T-helper 9 cell (primary cell): ENCODE measurements around the gene IL25.
"Not testable (repeated sequence)": the region's sequence is repeated elsewhere in the genome, so short reads cannot be mapped to it uniquely, and the experiment has no call there.

Experiments
- DNase-seq: peaks from one replicate; pipeline ENCODE4 v3.0.0-alpha.2; 2020
- total RNA-seq, 2 donors: gene quantifications; one replicate each; lab custom pipeline; 2026; lab: John Stamatoyannopoulos, UW

Gene IL25
- total RNA-seq, result 0 reads per million in 2 donors

DNA sequence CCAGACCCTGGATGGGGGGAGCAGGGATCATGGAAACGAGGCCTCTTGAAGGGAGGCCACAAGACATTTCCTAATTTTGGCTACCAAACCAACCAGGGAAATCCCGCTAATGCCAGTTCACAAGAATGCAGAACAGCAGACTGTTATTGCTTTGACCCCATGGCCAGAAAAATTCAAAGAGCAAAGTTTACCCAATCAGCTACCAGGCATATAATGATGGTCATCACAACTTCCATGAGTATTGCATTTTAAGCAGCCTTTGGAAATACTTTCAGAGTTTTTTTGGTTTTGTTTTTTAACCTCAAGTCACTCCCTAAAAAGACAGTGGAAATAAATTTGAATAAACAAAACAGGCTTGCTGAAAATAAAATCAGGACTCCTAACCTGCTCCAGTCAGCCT lies at the start of gene IL25:
Gene IL25, plus strand, starts transcription at position 301 of the 400 bp plus-strand sequence.
- DNase-seq, result no peak

GRCh38 chr14:23323838-23324454 lies 48.7 kb upstream of the IL25 start:
- DNase-seq, result no peak

GRCh38 chr14:23324455-23324846 lies 48.2 kb upstream of the IL25 start:
- DNase-seq, result no peak

DNA sequence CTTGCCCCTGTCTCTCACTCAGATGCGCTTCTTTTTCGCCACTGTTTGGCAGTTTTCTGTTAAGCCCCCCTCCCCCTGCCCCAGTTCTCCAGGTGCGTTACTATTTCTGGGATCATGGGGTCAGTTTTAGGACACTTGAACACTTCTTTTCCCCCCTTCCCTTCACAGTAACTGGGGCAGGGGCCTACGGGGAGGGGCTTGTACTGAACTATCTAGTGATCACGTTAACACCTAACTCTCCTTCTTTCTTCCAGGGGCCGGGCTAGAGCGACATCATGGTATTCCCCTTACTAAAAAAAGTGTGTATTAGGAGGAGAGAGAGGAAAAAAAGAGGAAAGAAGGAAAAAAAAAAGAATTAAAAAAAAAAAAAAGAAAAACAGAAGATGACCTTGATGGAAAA lies 47.6 kb upstream of the IL25 start:
- no peak for DNase-seq

DNA sequence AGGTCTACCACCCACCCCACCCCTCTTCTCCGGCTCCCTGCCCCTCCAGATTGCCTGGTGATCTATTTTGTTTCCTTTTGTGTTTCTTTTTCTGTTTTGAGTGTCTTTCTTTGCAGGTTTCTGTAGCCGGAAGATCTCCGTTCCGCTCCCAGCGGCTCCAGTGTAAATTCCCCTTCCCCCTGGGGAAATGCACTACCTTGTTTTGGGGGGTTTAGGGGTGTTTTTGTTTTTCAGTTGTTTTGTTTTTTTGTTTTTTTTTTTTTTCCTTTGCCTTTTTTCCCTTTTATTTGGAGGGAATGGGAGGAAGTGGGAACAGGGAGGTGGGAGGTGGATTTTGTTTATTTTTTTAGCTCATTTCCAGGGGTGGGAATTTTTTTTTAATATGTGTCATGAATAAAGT lies 46.9 kb upstream of the IL25 start:
- DNase-seq, result not testable (repeated sequence)

GRCh38 chr14:23326491-23327332 lies 45.9 kb upstream of the IL25 start:
- no peak for DNase-seq

DNA sequence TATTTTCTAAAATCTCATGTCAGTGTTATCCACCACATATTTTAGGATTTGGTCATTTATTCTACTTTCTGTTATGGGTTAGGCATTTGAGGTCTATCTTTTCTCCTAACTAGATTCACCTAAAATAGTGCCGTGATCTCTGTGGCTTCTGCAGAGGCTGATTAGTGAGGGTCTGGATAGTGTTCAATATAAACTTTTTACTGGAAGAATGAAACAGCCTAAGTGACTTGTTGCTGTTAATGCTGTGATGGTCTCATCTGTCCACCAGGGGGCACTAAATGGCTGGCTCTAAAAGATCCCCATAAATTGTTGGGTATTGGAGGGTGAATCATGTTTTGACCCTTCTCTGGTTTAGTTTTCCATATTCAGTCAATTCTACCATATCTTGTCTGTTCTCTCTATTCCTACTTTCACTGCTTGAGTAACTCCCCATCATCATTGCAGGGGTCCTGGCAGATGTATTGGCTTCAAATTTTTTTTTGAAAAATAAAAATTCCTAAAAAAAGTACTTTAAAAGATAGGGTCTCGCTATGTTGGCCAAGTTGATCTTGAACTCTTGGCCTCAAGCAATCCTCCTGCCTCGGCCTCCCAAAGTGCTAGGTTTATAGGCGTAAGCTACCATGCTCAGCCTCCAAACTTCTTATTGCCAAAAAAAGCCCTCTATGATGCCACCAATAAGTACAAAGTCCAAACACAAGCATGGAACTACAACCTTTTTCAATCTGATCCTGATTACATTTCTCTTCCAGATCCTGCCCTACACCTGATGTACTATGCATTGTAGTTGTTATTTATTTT lies 44.5 kb upstream of the IL25 start:
- DNase-seq, result peak; percentile 45

GRCh38 chr14:23335623-23336022 lies 37.0 kb upstream of the IL25 start:
- DNase-seq, result no peak

GRCh38 chr14:23339506-23340268 lies 32.9 kb upstream of the IL25 start:
- no peak for DNase-seq

- no peak for DNase-seq
These were observed 28.1 kb upstream of the IL25 start for GRCh38 chr14:23344481-23344880.

DNA sequence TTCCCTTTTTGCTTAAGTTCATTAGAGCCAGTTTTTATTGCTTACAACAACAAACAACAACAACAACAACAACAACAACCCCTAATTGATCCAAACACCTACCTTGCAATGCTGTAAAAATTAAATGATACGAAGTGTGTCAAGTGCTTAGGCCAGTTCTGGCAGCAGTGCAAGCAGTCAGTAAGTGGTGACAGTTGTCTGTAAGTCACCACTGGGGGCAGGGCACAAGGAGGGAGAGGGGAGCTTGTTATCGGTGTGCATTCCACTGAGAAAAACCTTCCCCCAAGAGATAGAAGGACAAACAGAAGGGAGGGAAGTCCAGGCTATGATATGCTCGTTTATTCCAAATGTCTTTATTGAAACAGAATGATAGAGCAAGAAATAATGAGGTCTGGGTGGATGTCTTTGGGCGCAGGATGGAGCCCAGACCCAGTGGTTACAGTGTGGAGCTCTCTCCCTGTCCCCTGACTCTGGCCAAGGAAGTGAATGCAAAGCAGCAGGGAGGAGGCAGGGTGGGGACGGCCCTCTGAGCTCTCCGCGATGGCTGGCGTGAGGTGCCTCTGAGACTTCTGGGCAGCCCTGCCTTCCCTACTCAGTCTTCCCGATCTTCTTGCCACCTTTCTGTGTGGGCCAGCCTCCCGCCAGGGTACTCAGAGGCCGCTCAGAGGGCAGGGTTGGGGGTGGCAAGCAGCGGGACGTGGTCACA lies 26.5 kb upstream of the IL25 start:
- no peak for DNase-seq

DNA sequence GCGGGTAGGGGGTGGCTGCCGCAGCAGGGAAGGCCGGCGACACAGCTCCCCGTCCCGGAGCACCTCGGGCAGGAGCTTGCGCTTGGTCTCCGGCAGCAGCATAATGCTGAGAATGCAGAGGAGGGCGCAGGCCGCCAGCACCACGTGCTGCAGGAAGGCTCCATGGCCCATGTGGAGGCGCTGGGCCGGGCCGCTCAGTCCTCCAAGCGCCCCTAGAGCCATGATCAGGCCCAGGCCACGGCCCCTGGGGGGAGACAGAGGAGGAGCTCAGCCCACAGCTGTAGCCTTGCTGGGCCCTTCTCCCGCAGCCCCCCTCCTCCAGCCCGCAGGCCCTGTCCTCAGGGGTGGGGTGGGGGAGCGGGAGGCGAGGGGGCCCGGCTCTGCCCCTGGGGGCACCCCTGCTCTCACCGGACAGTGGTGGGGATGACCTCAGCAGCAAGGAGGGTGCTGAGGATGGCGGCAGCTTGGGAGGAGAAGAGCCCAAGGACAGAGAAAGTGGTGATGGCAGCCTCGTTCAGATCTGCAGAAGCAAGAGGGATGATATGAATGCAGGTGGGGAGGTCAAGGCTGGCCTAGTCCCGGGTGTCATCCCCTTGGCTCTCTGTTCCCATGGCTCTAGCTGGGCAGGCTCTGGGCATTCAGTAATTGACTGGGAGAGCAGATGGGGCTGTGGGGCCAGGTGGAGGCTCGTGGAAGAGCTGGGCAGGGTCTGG lies 25.8 kb upstream of the IL25 start:
- no peak for DNase-seq

DNA sequence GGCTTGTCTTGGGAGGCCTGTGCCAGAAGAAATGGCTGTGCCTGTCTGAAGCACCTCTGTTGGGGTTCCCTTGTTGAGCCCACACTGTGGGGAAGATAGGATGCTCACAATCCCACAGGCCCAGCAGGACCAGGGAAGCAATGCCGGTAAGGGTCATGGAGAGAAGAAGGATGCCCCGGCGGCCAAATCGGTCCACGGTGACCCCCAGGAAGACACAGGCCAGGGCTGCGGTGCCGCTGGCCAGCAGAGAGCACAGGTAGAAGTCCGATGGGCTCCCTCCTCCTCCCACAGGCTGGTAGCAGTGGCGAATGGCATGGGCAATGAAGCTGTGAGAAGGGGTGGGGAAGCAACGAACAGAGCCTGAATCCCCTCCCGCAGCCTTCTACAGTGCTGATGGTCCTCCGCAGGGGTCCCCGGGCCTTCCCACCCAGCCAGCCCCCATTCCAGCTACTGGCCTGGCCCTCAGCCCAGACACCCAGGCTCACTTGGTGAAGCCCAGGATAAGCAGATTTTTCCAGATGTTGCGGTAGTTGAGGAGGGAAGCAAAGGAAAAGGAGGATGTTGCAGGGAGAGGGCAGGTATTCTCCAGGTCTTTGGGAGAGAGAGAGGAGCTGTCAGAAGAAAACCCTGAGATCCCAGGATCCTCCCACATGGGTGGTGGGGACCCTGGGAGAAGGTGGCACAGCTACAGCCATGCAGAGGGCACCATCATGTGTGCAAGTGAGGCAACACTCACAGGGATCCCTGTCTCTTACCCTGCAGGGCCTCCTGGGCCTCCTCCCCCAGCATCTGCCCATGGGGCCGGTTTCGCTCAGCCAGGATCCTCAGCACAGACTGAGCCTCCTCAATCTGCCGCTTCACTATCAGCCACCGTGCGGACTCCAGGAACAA lies 25.0 kb upstream of the IL25 start:
- no peak for DNase-seq

DNA sequence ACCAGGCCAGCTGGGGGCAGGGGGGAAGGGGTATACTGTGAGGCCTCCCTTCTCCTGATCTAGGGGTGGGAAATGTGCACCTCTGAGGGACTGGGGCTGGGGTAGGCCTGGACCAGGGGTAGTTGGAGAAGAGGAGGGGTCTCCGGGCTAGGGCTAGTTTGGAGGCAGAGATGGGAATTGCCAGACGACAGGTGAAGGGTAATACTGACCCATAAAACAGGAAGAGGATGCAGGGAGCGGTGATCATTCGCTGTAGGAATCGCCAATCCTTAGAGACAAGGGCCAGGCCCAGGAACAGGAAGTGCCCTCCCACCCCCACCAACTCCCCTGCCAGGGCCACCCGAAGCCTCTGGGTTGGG lies 24.3 kb upstream of the IL25 start:
- no peak for DNase-seq

GRCh38 chr14:23349156-23349845 lies 23.3 kb upstream of the IL25 start:
- no peak for DNase-seq

GRCh38 chr14:23351681-23352505 lies 20.7 kb upstream of the IL25 start:
- no peak for DNase-seq

- peak; percentile 47 for DNase-seq
These were observed 19.8 kb upstream of the IL25 start, which contains the start of gene SLC22A17 for GRCh38 chr14:23352506-23353432. SLC22A17 (minus strand) TSS chr14:23352887.

GRCh38 chr14:23353433-23353780 lies 19.2 kb upstream of the IL25 start:
- no peak for DNase-seq
